GM03348 (cell line): Measurements from ENCODE around the gene PERCC1.

Source experiments
- DNase-seq: peaks from one replicate; pipeline ENCODE4 v3.0.0; 2012; ENCODE audit warnings: low spot score

The PERCC1 gene

DNA sequence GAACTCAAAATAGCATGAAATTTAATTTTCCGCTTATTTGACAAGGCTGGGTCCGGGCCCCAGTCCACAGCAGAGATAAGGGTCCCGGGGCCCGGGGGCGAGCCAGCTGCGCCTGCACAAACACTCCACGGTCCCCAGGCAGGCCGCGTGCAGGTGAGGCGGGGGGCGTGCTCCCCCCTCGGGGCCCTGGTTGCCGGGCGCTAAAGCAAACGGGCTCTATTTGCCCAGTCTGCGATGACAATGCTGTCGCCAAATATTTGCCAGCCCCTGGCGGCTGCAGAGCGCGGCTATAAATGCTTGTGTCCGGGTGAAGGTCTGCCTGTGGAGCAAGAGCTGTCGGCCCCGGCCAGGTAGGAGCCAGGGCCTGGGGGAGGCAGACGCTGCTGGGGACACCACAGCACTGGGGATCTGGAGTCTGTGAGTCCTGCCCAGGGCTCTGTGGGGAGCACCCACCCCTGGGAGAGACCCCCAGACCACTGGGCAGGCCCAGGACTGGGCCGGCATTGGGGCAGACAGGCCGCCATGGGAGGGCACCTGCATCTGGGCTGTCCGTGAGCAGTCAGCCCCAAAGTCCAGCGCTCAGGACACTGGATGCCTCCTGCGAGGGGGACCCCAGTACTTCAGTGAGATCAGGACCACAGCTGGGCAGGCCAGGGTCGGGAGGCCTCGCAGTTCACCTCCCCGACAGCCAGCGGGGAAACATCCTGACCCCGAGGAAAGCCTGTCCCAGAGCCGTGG, at the start of gene PERCC1:
Gene PERCC1 (plus strand): TSS at position 320 of the 738 bp plus-strand sequence. CDS start 1,516 bp downstream, outside the sequence.
- DNase-seq: no peak

DNA sequence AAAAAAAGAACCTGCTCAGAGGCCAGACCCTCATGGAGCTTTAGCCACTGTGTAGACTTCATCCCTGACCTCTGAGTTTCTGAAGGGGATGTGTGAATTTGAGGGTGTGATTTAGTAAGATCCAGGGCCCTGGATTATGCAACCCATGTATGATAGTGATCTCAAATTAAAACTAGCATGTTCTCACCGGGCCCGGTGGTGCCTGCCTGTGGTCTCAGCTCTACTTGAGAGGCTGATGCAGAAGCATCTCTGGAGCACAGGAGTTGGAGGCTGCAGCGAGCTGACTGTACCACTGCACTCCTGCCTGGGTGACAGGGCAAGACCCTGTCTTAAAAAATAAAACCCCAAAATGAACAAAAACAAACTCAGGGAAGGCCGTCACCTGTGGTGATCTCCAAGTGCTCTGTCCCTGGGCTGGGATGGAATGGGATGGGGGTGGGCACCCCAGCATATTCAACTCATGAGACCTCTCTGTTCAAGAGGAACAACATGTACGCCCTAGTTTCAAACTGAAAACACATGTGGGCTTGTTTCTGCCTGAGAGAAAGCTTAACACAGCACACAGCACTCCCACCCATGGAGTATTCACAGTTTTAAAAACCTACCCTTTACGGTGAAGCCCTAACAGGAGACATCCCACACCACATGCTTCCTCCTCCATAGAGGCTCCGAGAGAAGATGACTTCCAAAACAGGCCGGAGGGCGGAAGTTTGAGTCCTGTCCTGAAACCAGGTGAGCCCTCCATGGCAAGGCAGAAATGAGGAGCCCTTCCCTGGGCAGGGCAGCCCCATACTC, 49.1 kb upstream of the PERCC1 start:
- DNase-seq: no peak

- no peak for DNase-seq
Observed at GRCh38 chr16:1383556-1383955, 47.3 kb upstream of the PERCC1 start.

- DNase-seq: no peak
Observed at GRCh38 chr16:1385232-1385631, 45.6 kb upstream of the PERCC1 start.

DNA sequence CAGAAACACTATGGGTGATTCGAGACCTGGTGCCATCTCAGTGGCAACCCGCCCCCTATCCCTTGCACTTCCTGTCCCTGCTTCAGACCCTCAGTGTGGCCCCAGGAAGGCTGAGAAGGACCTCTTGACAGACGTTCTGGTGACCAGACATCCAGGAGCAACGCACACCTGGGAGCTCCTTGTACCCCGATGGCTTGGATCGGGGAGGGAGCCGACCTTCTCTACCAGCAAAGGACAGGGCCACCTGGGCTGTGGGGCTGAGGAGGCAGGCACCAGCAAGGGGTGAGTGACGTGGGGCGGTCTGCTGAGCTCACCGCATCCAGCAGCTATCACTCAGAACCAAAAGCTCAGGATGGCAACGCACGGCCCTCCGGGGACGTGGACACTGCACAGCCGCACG, 43.5 kb upstream of the PERCC1 start:
- no peak for DNase-seq

DNA sequence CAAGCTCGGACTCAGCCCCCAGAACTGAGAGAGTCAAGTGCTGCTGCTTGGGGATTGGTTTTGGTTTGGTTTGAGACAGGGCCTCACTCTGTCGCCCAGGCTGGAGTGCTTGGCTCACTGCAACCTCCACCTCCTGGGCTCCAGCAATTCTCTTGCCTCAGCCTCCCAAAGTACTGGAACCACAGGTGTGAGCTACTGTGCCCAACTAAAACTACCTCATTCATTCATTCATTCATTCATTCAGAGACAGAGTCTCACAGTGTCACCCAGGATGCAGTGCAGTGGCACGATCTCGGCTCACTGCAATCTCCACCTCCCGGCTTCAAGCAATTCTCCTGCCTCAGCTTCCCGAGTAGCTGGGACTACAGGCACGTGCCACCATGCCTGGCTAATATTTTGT, 41.1 kb upstream of the PERCC1 start:
- no peak for DNase-seq

DNA sequence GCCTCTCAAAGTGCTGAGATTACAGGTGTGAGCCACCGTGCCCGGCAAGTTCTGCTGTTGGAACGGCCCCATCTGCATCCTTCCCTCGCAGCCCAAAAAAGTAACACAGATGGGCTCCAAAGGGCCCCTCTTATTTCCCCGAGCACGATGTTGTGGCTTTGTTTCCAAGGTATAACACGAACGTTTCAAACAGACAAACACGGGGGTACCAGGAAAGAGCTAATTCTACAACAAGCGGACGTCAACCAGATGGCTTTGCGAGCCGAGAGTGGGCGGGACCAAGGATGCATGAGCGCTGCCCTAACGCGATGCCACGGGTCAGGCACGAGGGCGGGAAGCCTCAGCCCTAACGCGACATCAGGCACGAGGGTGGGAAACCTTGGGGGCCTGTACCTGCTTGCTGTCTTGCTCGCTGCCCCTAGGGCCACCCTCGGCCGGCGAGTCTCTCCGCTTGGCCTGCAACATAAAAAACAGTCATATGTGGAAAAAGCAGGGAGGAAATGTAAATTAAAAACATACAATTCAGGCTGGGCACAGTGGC, 40.6 kb upstream of the PERCC1 start:
- DNase-seq: no peak

DNA sequence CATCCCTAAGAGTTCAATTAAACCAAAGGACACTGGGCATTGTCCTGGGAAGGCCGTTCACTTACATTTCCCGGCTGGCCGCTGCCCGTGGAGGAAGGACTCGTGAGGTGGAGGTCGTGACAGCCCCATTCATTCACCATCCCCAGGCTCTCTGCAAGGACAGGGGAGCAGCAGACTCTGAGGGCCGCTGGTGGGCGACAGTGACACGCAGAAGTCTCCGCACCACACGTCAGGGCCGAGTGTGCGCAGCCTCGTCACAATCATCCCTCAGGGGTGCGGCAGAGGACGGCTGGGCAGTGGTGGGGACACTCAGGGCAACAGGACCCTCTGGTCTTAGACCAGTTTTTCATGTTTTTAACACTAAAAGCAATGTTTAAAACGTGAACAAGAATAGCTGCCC, 38.1 kb upstream of the PERCC1 start:
- DNase-seq: no peak

DNA sequence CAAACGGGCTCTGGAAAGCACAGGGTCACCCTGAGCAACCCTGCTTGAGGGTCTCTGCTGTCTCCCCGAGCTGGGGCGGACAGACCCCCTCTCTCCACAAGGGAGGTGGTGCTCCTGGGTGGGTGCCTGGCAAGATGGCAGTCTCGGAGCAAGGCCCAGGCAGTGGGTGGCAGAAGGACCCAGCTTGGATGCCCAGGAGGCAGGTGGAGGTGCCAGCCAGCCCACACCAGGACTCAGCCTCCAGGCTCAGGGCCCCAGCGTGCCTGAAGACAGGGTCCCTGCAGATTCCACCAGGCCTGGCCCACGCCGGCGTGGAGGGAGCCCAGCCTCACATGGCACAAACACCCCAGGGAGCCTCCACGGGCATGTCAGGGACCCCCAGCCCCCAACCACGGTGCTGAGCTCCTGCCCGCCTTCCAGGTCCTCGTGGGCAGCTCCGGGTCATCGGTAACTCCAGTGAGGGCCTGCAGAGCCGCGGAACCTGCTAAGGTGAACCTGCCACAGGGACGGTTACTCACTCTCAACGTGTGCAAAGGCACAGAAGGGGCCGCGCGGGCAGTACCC, 37.2 kb upstream of the PERCC1 start:
- DNase-seq: no peak

DNA sequence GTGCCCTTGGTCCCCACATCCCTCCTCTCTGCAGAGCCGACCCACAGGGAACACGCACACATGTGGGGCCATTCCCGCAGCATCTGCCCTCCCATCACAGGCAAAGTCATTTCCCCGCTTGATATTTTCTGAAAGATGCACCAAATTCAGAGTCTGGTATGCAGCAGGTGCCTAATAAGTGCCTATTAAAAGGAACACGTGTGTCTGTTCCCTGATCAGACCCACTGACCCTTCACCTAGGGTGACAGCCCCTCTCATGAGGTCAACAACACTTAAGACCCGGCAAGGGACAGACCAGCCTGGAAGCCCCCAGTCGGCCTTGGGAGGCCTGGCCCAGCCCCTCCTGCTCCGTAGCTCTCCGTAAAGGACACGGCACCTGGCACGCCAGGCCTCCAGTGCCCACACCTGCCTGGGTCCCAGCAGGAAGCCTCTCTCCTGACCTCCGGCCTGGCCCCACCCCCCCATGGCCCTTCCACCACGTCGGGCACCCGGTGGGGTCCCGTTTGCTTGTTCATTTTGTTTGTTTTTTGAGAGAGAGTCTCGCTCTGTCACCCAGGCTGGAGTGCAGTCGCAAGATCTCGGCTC, 36.4 kb upstream of the PERCC1 start:
- no peak for DNase-seq

DNA sequence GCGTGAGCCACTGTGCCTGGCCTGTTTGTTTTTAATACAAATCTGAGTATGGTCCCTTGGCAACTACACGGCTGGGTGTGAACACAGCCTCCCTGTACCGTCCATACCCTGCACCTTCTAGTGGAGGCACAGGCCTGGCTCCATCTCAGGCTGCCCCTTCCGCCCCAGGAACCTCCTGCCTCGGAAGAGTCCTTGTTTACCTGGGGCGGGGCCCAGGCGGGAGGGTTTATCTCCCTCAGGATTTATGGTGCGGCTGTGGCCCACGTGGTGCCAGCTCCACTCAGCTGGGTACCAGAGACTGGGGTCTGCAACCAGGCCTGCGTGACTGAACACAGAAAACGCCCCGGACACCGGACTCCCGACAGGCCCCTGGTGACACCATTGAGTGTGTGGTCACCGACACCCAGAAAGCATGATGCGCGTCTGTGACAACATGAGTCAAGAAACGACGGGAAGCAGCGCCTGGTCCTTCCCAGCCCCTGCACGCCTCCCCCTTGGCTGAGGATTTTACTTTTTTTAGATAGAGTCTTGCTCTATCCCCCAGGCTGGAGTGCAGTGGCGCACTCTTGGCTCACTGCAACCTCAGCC, 35.3 kb upstream of the PERCC1 start:
- DNase-seq: no peak

- DNase-seq: no peak
Observed at GRCh38 chr16:1397779-1398178, 33.1 kb upstream of the PERCC1 start.

- no peak for DNase-seq
Observed at GRCh38 chr16:1398351-1398750, 32.5 kb upstream of the PERCC1 start.

DNA sequence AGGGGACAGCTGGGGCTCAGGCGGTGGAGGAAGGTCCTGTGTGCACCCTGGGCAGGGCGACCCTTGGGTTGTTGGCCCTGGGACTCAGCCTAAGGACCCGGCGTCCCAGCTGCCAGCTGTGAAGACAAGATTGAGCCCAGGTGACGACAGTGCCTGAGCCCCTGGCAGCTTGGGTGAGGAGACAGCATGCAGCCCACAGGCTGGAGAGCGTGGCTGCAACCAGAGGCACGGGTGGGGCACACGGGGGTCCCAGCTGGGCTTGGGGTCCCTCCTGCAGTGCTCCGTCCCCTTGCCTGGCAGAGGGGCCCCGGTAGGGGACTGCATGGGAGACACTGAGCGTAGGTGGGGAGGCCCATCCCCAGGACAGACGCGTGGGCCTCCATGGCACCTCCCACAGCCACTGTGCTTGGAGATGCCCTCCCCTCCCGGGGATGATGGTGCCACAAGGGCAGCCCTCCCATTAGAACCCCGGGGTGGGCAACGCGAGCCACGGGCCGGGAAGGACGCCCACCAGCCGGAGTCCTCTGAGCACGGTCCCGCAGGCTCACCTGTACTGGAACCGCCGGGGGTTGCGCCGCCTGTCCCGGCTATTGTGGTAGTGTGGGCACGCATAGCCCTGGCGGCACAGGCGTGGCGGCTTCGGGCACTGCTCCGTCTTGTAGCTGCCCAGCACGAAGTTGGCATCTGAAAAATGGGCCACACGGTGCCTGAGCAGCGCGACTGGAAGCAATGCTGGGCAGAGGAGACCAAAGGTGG, 31.9 kb upstream of the PERCC1 start:
- DNase-seq: no peak

DNA sequence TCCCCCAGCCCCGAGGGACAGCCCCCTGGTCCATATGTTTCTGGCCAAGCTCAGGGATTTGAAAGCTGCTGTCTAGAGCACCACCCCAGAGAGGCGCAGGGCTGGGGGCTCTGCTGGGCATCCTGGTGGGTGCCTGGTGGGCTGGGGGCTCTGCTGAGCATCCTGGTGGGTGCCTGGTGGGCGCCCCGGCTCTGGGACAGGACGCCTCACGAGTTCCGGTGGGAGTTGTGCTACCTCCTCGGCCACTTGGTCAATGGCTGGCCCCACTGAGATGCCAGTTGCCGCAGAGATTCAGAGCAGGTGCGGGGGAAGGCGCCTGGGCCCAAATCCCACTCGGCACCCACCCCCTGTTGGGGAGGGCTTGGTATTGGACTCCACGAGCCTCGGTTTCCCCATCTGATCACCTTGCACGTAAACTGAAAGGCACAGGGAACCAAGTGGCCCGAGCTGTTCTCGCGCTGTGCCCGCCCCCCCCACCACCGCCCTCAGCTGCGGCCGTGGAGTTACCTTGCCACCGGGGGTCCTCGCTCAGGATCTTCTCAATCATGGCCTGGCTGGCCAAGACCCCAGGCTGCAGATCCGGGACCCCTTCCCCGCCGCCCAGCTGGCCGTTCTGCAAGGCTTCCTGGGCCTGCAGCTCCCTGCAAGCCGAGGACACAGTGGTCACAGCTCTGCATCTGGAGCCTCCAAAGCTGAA, 29.7 kb upstream of the PERCC1 start:
- no peak for DNase-seq

- no peak for DNase-seq
Observed at GRCh38 chr16:1401758-1402154, 29.1 kb upstream of the PERCC1 start.

- DNase-seq: no peak
Observed at GRCh38 chr16:1403036-1403435, 27.8 kb upstream of the PERCC1 start.

GRCh38 chr16:1403733-1404132, 27.1 kb upstream of the PERCC1 start:
- no peak for DNase-seq

DNA sequence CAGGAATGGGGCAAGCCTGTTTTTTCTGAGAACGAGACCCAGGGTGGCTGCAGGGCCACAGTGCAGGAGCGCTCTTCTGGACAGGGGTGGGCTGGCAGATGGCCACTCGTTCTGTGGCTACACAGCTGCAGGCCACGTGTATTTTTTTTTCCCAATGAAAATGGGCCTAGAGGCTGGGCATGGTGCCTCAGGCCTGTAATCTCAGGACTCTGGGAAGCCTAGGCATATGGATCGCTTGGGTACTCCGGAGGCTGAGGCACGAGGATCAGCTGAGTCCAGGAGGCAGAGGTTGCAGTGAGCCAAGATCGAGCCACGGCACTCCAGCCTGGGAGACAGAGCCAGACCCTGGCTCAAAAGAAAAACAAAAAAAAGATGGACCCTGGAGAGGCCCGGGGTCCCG, 23.1 kb upstream of the PERCC1 start:
- DNase-seq: peak; percentile 65

DNA sequence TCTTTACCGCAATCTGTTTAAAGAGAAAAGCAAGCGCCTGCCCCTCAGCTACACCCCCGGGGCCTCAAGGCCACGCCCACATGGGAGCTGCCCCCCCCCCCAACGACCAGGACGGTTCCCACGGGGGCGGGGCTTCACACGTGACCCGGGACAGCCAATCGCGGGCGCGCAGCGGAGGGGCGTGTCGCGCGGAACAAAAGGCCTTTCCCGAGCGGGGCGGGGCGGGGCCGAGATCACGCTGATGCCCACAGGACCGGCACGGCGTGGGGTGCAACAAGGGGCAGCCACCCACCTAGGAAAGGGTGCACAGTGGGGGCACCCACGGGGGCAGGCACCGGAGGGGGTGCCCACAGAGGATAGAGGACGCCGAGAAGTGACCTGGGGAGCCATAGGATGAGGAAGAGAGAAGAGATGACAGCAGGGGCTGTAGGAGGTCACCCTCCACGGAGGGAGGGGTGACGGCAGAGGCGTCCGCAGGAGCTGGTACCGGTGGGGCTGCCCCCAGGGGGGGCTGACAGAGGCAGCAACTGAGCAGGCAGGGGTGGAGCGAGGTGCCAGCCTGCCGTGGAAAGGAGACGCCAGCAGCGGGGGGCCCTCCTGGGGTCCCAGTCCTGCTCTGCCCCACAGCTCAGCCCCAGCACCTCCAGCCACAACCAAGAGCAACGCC, 22.6 kb upstream of the PERCC1 start:
- DNase-seq: peak; percentile 99
